Thyroid gland (tissue), 4 donors: ENCODE data around the gene SRF. TPM values are rescaled to one million over a fixed set of nuclear protein-coding genes. Genes with fewer than 3 reads are reported as not detected.

Experiments
- DNase-seq, 2 donors: peaks; one replicate each; pipeline ENCODE4 v3.0.0-alpha.2; 2019
- H3K27ac ChIP-seq, 3 donors: fragments of 200-600 bp; sonication (generic); 1 replicate in 2 of 3; 2 replicates in 1 of 3; pipeline ENCODE4 v1.5.1; 2016 to 2019; ENCODE audit warnings: mild to moderate bottlenecking in 1 of 3, moderate library complexity in 1 of 3
- H3K27me3 ChIP-seq: fragments of 200-600 bp; sonication (generic); one replicate; pipeline ENCODE4 v1.5.1; 2019
- H3K36me3 ChIP-seq, 2 donors: fragments of 200-600 bp; sonication (generic); one replicate each; pipeline ENCODE4 v1.5.1; 2016 to 2019
- H3K4me1 ChIP-seq, 2 donors: fragments of 200-600 bp; sonication (generic); one replicate each; pipeline ENCODE4 v1.5.1; 2017 to 2019
- H3K4me3 ChIP-seq, 3 donors: fragments of 200-600 bp; sonication (generic); replicated peaks in 1 of 3; 1 replicate in 2 of 3; 2 replicates in 1 of 3; pipeline ENCODE4 v1.5.1; 2016; ENCODE audit warnings: mild to moderate bottlenecking in 1 of 3
- H3K9me3 ChIP-seq: fragments of 200-600 bp; sonication (generic); one replicate; pipeline ENCODE4 v1.5.1; 2017
- POLR2A ChIP-seq, 2 donors: fragments of 450-650 bp; IDR thresholded peaks; one replicate each; pipeline ENCODE4 v1.6.1; 2017; ENCODE audit warnings: antibody characterized with exemption in 2 of 2, mild to moderate bottlenecking in 2 of 2, moderate library complexity in 1 of 2
- WGBS, 2 donors: methylation state at CpG; one replicate each; pipeline ENCODE4 v1.1.5; 2017; 5-methylcytosine and 5-hydroxymethylcytosine counted together
- intact Hi-C: fragments of 100-400 bp; cut with DNase I; formaldehyde crosslinking; loops from one replicate; pipeline ENCODE4 v1.15.1; 2023
- total RNA-seq, 4 donors: library from RNA; depleted of rRNA; stranded (reverse); fragments of >200 nt; gene quantifications; one replicate each; pipeline ENCODE4 v1.2.3, GENCODE V29; 2016
- TF ChIP-seq, protein P1 (sequence below), 6 experiments: fragments of 200-600 bp in 3 of 6; fragments of 450-650 bp in 3 of 6; sonication (generic) in 3 of 6; IDR thresholded peaks; one replicate each; pipeline ENCODE4 v1.5.1; 2016 to 2019; ENCODE audit warnings: antibody characterized with exemption in 6 of 6, mild to moderate bottlenecking in 2 of 6, inconsistent platforms in 1 of 6, moderate library complexity in 1 of 6

Gene SRF
- total RNA-seq, 4 donors from 2014 or later: 21.5 to 34.1 (median 22.6) TPM

DNA sequence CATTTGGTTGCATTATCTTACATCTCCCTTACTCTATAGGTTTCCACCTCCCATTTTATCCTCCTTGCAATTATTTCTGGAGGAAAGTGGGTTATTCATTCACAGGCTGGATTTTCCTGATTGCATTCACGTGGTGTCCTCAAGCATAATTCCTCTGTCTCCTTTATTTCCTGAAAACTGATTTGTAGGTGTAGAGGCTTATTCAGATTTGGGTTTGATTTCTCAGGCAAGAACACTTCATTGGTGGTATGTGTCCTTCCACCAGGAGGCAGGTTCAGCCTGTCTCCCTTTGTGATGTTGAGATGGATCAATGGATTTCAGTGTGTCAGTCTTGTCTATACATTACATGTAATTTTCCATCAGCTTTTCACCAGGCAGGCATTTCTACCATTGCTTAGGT lies 40.9 kb downstream of the SRF start:
- 79 to 92% methylated on average over 1 of the region's 1 CpG for WGBS, 2 donors
- Histone ChIP-seq H3K9me3 (no peaks in the 10 kb centered on the region), H3K27ac (no peak overlapping the region), H3K27me3 (no peaks in the 10 kb centered on the region), H3K4me3 (no peak overlapping the region), H3K36me3 (peaks cover 6 to 8% of the 10 kb centered on the region in 2 donors), H3K4me1 (peaks cover under 1% of the 10 kb centered on the region in 2 donors)
- DNase-seq: no peak
- no peak for TF ChIP-seq POLR2A (IDR thresholded peaks at IDR 0.05)
- TF ChIP-seq, protein P1, sequence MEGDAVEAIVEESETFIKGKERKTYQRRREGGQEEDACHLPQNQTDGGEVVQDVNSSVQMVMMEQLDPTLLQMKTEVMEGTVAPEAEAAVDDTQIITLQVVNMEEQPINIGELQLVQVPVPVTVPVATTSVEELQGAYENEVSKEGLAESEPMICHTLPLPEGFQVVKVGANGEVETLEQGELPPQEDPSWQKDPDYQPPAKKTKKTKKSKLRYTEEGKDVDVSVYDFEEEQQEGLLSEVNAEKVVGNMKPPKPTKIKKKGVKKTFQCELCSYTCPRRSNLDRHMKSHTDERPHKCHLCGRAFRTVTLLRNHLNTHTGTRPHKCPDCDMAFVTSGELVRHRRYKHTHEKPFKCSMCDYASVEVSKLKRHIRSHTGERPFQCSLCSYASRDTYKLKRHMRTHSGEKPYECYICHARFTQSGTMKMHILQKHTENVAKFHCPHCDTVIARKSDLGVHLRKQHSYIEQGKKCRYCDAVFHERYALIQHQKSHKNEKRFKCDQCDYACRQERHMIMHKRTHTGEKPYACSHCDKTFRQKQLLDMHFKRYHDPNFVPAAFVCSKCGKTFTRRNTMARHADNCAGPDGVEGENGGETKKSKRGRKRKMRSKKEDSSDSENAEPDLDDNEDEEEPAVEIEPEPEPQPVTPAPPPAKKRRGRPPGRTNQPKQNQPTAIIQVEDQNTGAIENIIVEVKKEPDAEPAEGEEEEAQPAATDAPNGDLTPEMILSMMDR (IDR thresholded peaks at IDR 0.05): no peak
- intact Hi-C loops: no loop called here

DNA sequence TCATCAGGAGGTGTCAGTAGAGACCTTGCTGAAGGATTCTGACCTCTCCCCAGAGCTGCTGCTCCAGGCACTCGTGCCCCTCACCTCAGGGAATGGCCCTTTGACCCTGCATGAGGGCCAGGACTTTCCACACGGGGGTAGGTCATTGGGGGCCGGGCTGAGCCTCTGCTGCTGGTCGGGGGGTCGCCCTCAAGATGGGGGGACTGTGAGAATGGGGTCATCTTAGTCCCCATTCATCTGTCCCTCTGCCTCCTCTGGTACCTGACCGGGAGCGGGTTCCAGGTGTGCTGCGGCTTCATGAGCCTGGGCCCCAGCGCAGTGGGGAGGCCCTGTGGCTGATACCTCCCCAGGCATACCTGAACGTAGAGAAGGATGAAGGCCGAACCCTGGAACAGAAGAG lies 42.4 kb downstream of the SRF start:
- Histone ChIP-seq H3K4me3 (no peak overlapping the region), H3K4me1 (peaks cover 3 to 8% of the 10 kb centered on the region in 2 donors), H3K9me3 (no peaks in the 10 kb centered on the region), H3K27me3 (no peaks in the 10 kb centered on the region), H3K27ac (no peak overlapping the region), H3K36me3 (peaks cover 6 to 8% of the 10 kb centered on the region in 2 donors)
- TF ChIP-seq, protein P1 (IDR thresholded peaks at IDR 0.05): no peak
- TF ChIP-seq POLR2A (IDR thresholded peaks at IDR 0.05): no peak
- intact Hi-C loops: no loop called here
- 84 to 94% methylated on average over 11 of the region's 11 CpGs for WGBS, 2 donors
- no peak for DNase-seq

DNA sequence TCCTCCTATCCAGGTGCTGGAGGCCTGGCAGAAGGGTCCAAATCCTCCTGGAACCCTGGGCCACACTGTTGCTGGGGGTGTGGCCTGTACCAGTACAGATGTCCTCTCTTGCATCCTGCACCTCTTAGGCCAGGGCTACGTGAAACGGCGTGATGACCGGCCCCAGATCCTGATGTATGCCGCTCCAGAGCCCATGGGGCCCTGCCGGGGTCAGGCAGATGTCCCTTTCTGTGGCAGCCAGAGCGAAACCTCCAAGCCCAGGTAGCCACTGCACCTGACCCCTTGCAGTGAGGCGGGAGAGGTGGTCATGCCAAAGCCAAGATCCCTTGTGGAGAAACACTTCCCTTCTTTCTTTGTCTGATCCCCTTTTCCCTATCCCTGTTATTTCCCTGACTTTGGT lies 44.0 kb downstream of the SRF start:
- H3K27ac ChIP-seq: no peak overlapping the region
- peaks cover 6 to 8% of the 10 kb centered on the region in 2 donors for H3K36me3 ChIP-seq
- H3K27me3 ChIP-seq: no peaks in the 10 kb centered on the region
- DNase-seq: no peak
- TF ChIP-seq, protein P1 (IDR thresholded peaks at IDR 0.05): no peak
- TF ChIP-seq POLR2A (IDR thresholded peaks at IDR 0.05): no peak
- H3K9me3 ChIP-seq: no peaks in the 10 kb centered on the region
- H3K4me3 ChIP-seq: no peak overlapping the region
- intact Hi-C loops: no loop called here
- WGBS, 2 donors: 99 to 100% methylated on average over 8 of the region's 8 CpGs
- H3K4me1 ChIP-seq: peaks cover 3 to 8% of the 10 kb centered on the region in 2 donors

DNA sequence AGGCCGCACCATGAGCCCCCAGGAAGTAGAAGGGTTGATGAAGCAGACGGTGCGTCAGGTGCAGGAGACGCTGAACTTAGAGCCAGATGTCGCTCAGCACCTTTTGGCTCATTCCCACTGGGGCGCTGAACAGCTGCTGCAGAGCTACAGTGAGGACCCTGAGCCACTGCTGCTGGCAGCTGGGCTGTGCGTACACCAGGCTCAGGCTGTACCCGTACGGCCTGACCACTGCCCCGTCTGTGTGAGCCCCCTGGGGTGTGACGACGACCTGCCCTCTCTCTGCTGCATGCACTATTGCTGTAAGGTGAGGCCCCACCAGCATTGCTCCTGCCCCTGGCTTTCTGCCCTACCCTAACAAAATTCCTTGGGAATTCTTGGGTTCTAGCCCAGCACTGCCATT lies 45.1 kb downstream of the SRF start:
- Histone ChIP-seq H3K27ac (no peak overlapping the region), H3K4me1 (peaks cover 3 to 8% of the 10 kb centered on the region in 2 donors), H3K9me3 (no peaks in the 10 kb centered on the region), H3K27me3 (no peaks in the 10 kb centered on the region), H3K4me3 (no peak overlapping the region), H3K36me3 (peaks cover 6 to 8% of the 10 kb centered on the region in 2 donors)
- intact Hi-C loops: no loop called here
- DNase-seq: no peak
- WGBS, 2 donors: 90 to 91% methylated on average over 6 to 10 of the region's 12 CpGs
- no peak for TF ChIP-seq POLR2A (IDR thresholded peaks at IDR 0.05)
- TF ChIP-seq, protein P1 (IDR thresholded peaks at IDR 0.05): no peak

DNA sequence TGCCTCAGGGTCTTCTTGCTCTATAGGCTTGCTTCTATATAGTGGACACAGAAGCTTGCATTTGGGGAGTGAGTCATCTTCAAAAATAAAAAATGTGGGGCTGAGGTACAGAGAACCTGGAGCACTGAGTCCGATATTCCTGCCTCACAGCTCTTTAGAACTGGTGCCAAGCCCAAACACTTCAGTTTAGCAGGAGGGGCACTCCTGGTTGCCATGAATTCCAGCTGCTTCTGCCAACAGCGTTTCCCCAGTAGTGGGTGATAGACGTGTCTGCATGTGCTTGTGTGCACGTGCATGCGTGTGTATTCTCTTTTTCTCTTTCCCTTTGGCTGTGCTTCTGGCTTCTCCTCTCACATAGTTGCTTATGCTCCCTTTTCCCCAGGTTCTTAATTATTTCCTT lies 46.3 kb downstream of the SRF start:
- peak; percentile 82 to 85 for DNase-seq

More for the DNA sequence above, 46.3 kb downstream of the SRF start:
- peaks cover 6 to 8% of the 10 kb centered on the region in 2 donors for H3K36me3 ChIP-seq
- H3K27ac ChIP-seq: no peak overlapping the region
- TF ChIP-seq POLR2A (IDR thresholded peaks at IDR 0.05): no peak
- TF ChIP-seq, protein P1 (IDR thresholded peaks at IDR 0.05): no peak
- no peak overlapping the region for H3K4me3 ChIP-seq
- no peaks in the 10 kb centered on the region for H3K27me3 ChIP-seq
- no peaks in the 10 kb centered on the region for H3K9me3 ChIP-seq
- intact Hi-C loops: no loop called here
- H3K4me1 ChIP-seq: peaks cover 3 to 8% of the 10 kb centered on the region in 2 donors
- WGBS, 2 donors: 29 to 41% methylated on average over 5 of the region's 5 CpGs
